ENCODE results near the gene MAP3K3. TPM values are rescaled to one million over a fixed set of nuclear protein-coding genes. Genes with fewer than 3 reads are reported as not detected.

MAP3K3 gene
- total RNA-seq, 2 donors from 2014 or later, result 13.4 to 15.5 TPM

DNA sequence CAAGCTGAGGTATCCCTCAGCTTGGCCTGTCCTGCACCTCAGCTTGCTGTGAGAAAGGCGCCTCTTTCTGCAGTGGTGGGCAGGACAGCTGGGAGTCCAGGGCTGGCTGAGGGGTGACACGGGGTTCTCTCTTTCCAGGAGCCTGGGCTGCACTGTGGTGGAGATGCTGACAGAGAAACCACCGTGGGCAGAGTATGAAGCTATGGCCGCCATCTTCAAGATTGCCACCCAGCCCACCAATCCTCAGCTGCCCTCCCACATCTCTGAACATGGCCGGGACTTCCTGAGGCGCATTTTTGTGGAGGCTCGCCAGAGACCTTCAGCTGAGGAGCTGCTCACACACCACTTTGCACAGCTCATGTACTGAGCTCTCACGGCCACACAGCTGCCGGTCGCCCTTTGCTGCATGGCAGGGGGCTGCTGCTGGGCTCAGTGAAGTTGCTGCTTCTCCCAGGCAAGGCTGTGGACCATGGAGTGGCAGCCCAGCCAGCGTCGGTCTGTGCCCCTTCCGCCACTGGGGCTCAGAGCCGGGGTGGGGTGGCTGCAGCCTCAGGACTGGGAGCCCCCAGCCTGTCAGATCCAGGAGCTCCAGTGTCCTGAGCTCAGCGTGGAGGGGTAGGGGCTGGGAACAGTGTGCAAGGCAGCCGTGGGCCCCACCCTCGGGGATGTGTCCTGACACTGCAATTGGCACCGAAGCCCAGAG, 71.3 kb downstream of the MAP3K3 start:
- no peak overlapping the region for H3K27ac ChIP-seq
- DNase-seq, result no peak
- peaks cover 8% of the 10 kb centered on the region for H3K36me3 ChIP-seq

DNA sequence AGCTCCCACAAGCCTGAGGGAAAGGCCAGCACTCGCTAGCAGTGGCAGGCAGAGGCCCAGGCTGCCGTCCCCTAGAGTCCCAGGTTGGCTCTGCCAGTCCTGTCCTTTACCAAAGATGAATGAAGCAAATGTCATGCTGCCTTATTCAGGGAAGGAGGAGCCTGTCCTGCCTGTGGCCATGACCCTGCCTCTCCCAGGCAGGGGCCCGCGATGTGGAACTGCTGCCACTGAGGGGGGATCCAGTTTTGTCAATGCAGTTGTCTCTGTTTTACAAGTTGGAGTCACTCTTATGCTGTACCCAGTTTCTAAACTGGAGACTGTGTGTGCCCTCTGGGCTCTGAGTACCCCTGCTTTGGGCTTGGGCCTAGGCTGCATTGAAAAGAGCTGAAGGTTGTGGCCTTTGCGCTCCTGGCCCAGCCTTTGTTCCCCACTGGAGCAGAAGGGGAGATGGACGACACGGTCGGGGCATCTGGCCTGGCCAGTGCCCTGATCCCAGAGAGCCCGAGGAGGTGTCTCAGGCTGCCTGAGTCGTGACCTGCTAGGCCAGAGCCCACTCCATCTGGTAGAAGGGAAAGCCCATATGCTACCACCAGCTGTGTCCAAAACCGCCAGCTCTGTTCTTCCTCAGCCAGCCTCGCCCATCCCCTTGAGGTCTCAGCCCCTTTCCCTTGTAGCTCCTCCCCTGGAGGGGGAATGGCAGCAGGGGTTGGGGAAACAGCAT, 72.2 kb downstream of the MAP3K3 start:
- Histone ChIP-seq H3K4me1 (no peaks in the 10 kb centered on the region), H3K9ac (ENCODE audit: low read depth in 2 of 2, low read length in 2 of 2) (no peak overlapping the region), H3K27me3 (peaks cover 7% of the 10 kb centered on the region), H3K27ac (no peak overlapping the region), H3K9me3 (no peaks in the 10 kb centered on the region), H3K4me3 (no peak overlapping the region), H3K36me3 (peaks cover 8% of the 10 kb centered on the region)
- TF ChIP-seq, protein P1, sequence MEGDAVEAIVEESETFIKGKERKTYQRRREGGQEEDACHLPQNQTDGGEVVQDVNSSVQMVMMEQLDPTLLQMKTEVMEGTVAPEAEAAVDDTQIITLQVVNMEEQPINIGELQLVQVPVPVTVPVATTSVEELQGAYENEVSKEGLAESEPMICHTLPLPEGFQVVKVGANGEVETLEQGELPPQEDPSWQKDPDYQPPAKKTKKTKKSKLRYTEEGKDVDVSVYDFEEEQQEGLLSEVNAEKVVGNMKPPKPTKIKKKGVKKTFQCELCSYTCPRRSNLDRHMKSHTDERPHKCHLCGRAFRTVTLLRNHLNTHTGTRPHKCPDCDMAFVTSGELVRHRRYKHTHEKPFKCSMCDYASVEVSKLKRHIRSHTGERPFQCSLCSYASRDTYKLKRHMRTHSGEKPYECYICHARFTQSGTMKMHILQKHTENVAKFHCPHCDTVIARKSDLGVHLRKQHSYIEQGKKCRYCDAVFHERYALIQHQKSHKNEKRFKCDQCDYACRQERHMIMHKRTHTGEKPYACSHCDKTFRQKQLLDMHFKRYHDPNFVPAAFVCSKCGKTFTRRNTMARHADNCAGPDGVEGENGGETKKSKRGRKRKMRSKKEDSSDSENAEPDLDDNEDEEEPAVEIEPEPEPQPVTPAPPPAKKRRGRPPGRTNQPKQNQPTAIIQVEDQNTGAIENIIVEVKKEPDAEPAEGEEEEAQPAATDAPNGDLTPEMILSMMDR (IDR thresholded peaks at IDR 0.05), result no peak
- DNase-seq, result no peak
- intact Hi-C loops (cut with DNase I), result no loop called here

More for the DNA sequence above, 71.3 kb downstream of the MAP3K3 start:
- intact Hi-C loops (cut with DNase I), result no loop called here
- Histone ChIP-seq H3K4me1 (no peaks in the 10 kb centered on the region), H3K9me3 (no peaks in the 10 kb centered on the region), H3K9ac (ENCODE audit: low read depth in 2 of 2, low read length in 2 of 2) (no peak overlapping the region), H3K4me3 (no peak overlapping the region), H3K27me3 (peaks cover under 1% of the 10 kb centered on the region)
- TF ChIP-seq, protein P1 (IDR thresholded peaks at IDR 0.05), result no peak

DNA sequence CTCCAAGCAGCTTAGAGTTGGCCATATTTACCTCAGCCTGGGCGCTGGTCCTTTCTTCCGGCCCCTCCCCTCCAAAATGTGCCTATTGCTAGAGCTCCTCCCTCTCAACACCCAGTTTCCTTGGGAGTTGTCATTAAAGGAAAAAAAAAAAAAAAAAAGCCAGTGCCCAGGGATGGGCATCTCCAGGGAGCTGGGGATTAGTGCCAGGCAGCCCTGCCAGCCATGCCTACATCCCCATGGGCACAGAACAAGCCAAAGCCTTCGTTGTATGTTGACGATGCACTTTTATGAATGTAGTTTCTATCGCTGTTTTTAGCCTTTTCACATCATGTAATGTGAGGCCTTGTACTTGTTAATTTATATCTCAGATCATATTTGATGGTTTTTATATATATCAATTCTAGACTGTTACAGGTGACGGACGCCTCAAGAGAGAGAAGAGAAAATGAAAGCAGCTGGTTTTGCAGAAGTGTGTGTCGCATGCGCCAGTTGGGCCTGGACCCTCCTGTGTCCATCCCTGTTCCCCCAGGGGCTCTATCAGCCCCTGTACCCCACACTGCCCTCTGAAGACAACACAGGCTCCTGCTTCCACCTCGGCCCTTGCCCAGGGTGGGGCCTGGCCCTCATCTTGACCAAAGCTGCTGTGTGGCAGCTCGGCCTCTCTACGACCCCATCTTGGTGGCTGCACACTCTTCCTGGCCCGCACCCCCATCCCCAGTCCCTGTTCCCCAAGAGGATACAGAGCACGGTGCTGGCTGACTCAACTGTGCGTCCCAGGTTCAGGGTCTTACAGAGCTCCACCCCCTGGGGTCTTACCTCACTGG, 72.9 kb downstream of the MAP3K3 start:
- Histone ChIP-seq H3K4me3 (no peak overlapping the region), H3K9me3 (no peaks in the 10 kb centered on the region), H3K4me1 (no peaks in the 10 kb centered on the region), H3K27ac (no peak overlapping the region), H3K36me3 (peaks cover 1% of the 10 kb centered on the region), H3K9ac (ENCODE audit: low read depth in 2 of 2, low read length in 2 of 2) (peak overlapping the region in 1 of 2 donors; percentile 35), H3K27me3 (peaks cover 7% of the 10 kb centered on the region)
- no peak for DNase-seq
- intact Hi-C loops (cut with DNase I), result no loop called here
- TF ChIP-seq, protein P1 (IDR thresholded peaks at IDR 0.05), result no peak

DNA sequence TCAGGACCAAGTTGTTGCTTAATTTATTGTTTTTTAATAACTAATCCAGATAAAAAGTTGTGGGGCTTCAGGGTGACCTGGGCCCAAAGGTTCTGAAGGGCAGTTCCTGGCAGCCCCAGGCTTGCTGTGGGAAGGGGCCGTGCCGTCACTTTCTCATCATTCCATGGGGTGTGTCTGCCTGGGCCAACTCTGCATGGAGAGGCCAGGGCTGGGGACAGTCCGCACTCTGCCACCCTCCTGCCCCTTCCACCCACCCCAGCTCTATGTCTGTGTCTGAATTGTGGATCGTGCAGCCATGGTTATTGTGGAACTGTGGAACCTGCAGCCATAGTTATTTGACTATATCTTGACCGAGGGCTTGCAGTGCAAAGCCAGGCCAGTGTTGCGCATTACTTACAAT, 73.7 kb downstream of the MAP3K3 start:
- Histone ChIP-seq H3K27ac (no peak overlapping the region), H3K36me3 (no peaks in the 10 kb centered on the region), H3K9me3 (no peaks in the 10 kb centered on the region), H3K27me3 (peaks cover 7% of the 10 kb centered on the region), H3K9ac (ENCODE audit: low read depth in 2 of 2, low read length in 2 of 2) (no peak overlapping the region), H3K4me1 (no peaks in the 10 kb centered on the region), H3K4me3 (no peak overlapping the region)
- no peak for DNase-seq
- intact Hi-C loops (cut with DNase I), result no loop called here
- TF ChIP-seq, protein P1 (IDR thresholded peaks at IDR 0.05), result no peak

DNA sequence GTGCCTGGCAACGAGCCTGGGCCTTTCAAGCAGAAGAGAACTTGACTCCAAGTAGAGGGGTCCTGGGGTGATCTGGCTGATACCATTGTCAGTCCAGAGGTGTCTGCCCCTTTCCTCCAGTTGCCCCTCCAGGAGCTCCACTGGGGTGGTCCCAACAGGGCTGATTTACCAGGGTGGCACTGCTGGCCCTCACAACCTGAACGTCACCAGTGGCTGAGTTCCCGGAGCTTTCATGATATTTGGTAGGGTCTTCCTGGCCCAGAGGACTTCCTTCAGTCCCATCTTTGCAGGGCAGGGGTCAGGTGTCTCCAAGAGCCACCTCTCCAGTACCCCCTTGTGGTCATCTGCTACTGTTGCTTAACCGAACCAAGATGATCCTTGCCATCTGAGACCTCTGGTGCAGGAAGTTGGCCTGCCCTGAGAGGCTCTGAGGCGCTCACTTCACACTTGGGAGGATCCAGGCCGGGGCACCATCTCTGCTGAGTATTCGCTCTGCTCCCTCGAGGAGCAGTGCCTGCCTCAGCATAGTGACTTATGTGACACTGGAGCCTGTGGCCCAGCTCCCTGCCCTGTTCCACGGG, 74.3 kb downstream of the MAP3K3 start:
- H3K27ac ChIP-seq, result peak overlapping the region; percentile 47

More for the DNA sequence above, 74.3 kb downstream of the MAP3K3 start:
- Histone ChIP-seq H3K4me3 (no peak overlapping the region), H3K4me1 (no peaks in the 10 kb centered on the region), H3K9ac (ENCODE audit: low read depth in 2 of 2, low read length in 2 of 2) (peak overlapping the region in 1 of 2 donors; percentile 43), H3K36me3 (no peaks in the 10 kb centered on the region), H3K9me3 (no peaks in the 10 kb centered on the region), H3K27me3 (peaks cover 7% of the 10 kb centered on the region)
- intact Hi-C loops (cut with DNase I), result no loop called here
- DNase-seq, result no peak
- TF ChIP-seq, protein P1 (IDR thresholded peaks at IDR 0.05), result peak; percentile 20

Data from colonic mucosa (tissue), 4 donors.